ENCODE data around the gene WDR46.

The WDR46 gene

GRCh38 chr6:33277663-33278391, 11.2 kb downstream of the WDR46 start:
- peak overlapping the region; percentile 93 for H3K27ac ChIP-seq
- TF ChIP-seq ZFX (IDR thresholded peaks at IDR 0.05; ENCODE audit: borderline replicate concordance) = no peak
- TF ChIP-seq, protein P1, sequence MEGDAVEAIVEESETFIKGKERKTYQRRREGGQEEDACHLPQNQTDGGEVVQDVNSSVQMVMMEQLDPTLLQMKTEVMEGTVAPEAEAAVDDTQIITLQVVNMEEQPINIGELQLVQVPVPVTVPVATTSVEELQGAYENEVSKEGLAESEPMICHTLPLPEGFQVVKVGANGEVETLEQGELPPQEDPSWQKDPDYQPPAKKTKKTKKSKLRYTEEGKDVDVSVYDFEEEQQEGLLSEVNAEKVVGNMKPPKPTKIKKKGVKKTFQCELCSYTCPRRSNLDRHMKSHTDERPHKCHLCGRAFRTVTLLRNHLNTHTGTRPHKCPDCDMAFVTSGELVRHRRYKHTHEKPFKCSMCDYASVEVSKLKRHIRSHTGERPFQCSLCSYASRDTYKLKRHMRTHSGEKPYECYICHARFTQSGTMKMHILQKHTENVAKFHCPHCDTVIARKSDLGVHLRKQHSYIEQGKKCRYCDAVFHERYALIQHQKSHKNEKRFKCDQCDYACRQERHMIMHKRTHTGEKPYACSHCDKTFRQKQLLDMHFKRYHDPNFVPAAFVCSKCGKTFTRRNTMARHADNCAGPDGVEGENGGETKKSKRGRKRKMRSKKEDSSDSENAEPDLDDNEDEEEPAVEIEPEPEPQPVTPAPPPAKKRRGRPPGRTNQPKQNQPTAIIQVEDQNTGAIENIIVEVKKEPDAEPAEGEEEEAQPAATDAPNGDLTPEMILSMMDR (IDR thresholded peaks at IDR 0.05) = no peak

DNA sequence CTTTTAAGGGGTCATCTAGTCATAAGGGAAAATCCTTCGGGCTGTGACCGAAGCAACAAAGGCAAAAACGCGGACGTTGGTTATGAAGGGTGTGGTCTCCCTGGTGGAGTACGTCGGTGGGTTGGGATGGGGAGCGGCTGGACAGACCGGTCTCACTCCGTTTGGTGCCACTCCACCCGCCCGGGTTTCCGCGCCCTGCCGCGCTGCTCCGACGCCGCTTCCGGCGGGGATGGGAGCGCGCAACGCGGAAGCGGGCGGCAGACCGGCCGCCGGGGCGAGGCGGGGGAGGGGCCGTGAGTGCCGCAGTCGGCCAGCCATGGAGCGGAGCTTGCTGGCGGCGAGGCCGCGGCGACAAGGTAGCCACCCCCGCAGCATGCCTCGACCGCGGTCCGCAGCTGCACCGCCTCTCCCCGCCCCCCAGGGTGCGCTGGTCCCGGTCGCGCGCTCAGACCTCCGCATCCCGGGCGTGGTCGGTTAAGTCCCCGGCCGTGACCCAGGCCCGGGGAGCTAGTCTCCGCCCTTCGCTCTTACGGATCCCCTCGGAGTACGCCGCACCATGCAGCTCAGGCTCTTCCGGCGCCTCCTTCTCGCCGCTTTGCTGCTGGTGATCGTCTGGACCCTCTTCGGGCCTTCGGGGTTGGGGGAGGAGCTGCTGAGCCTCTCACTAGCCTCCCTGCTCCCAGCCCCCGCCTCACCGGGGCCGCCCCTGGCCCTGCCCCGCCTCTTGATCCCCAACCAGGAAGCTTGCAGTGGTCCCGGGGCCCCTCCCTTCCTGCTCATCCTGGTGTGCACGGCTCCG, 12.0 kb downstream of the WDR46 start, which contains the start of gene B3GALT4:
Gene B3GALT4 (plus strand): TSS at position 260 of the 799 bp plus-strand sequence. CDS start 297 bp downstream, at position 557.
- no peak for TF ChIP-seq ZFX (IDR thresholded peaks at IDR 0.05; ENCODE audit: borderline replicate concordance)
- TF ChIP-seq, protein P1 (IDR thresholded peaks at IDR 0.05) = peak; percentile 52
- peak within 1 kb of the TSS; percentile 93 for H3K27ac ChIP-seq

- TF ChIP-seq, protein P1 (IDR thresholded peaks at IDR 0.05) = no peak
- TF ChIP-seq ZFX (IDR thresholded peaks at IDR 0.05; ENCODE audit: borderline replicate concordance) = no peak
- peak overlapping the region; percentile 93 for H3K27ac ChIP-seq
Observed at GRCh38 chr6:33276581-33276863, 12.5 kb downstream of the WDR46 start.

- H3K27ac ChIP-seq = peak overlapping the region; percentile 93
Observed at GRCh38 chr6:33275795-33276580, 13.1 kb downstream of the WDR46 start.

DNA sequence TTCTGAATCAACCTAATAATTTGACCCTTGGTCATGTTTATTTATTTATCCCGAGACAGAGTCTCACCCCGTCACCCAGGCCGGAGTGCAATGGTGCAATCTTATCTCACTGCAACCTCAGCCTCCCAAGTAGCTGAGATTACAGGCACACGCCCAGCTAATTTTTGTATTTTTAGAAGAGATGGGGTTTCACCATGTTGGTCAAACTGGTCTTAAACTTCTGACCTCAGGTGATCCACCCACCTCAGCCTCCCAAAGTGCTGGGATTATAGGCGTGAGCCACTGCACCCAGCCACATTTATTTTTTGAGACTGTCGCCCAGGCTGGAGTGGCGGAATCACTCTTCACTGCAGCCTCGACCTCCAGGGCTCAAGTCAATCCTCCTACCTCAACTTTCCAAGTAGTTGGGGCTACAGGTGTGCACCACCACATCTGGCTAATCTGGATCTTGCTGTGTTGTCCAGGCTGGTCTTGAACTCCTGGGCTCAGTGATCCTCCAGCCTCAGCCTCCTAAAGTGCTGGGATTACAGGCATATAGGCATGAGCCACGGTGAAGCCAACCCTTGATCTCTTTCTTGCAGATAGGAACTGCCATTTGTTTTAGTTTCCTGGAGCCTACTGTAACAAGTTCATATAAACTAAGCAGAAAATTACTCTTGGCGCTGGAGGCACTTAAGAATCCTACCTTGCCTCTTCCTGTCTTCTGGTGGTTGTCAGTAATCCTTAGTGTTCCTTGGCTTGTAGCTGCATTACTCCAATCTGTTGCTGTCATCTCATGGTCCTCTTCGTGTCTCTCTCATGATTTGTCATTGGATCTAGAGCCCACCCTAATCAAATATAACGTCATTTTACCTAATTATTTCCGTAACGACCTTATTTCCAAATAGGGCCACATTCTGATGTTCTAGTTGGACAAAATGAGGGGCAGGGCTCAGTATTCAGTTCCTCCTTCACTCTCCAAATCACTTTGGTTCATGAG, 14.8 kb downstream of the WDR46 start:
- H3K27ac ChIP-seq = peak overlapping the region; percentile 93
- no peak for TF ChIP-seq ZFX (IDR thresholded peaks at IDR 0.05; ENCODE audit: borderline replicate concordance)
- TF ChIP-seq, protein P1 (IDR thresholded peaks at IDR 0.05) = no peak

DNA sequence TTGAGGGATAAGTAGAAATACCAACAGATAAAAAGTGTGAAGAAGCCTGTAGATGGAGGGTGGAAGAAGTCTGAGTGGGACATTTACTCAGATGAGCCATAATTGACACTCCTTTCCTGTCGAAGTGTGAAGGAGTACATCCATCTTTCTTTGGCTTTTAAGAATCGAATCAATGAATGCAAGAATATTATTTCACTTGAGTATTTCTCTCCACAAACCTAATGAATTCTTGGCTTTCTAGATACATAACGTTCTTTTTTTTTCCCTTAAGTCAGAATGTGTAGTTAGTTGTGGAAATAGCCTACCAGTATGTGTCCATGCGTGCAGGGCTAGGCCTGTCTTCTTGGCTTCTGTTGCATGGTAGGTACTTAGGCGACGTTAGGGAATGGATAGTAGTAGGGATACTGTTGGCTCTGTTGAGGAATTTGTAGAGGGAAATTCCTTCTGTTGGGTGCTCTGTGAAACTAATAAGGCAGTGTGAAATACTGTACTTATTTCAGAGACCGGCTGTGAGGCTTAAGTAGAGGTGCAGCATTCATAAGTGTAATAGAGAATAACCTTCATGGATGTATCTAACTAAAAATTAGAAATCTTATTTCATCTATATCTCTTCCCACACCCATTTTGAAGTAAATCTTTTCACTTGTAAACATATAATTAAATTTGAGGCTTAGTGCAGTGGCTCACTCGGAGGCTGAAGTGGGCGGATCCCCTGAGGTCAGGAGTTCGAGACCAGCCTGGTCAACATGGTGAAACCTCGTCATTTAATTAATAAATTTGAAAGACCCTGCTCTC, 15.7 kb downstream of the WDR46 start:
- H3K27ac ChIP-seq = peak overlapping the region; percentile 93

More for the DNA sequence above, 15.7 kb downstream of the WDR46 start:
- TF ChIP-seq, protein P1 (IDR thresholded peaks at IDR 0.05) = no peak
- TF ChIP-seq ZFX (IDR thresholded peaks at IDR 0.05; ENCODE audit: borderline replicate concordance) = no peak
